H1 (cell line): ENCODE results near the gene KCNJ10. TPM values are rescaled to one million over a fixed set of nuclear protein-coding genes. Genes with fewer than 3 reads are reported as not detected.

Source experiments
- CTCF ChIA-PET: fragments of 300-600 bp; sonication (Branson Sonifier 250); formaldehyde crosslinking; loops from one replicate; lab custom pipeline; 2021; ENCODE audit not compliant: partially characterized antibody; lab: Charles Lee
- POLR2A ChIA-PET: fragments of 300-600 bp; sonication (Branson Sonifier 250); formaldehyde crosslinking; loops from one replicate; lab custom pipeline; 2021; ENCODE audit warnings: inconsistent platforms; ENCODE audit not compliant: partially characterized antibody; lab: Charles Lee
- DNase-seq, 2 experiments: peaks; one replicate each; pipeline versions ENCODE4 v3.0.0 to v3.0.0-alpha.2; 2010 to 2022; ENCODE audit warnings: low spot score in 2 of 2, low read depth in 1 of 2, mixed read lengths in 1 of 2
- FAIRE-seq: peaks from 2 replicates; lab custom pipeline; 2011; peaks lifted over from hg19 to GRCh38; lab: Jason Lieb, UNC
- H2AFZ ChIP-seq: 2 replicates; pipeline ENCODE4 v1.8.1; 2012; ENCODE audit warnings: low read length, inconsistent platforms
- H2AK5ac ChIP-seq: 2 replicates; pipeline ENCODE4 v1.6.1; 2013; ENCODE audit warnings: low read depth, low read length
- H2BK120ac ChIP-seq: replicated peaks from 2 replicates; pipeline ENCODE3; 2013; ENCODE audit warnings: low read depth, low read length, inconsistent platforms
- H2BK12ac ChIP-seq: 2 replicates; pipeline ENCODE4 v1.6.1; 2013; ENCODE audit warnings: low read depth, low read length
- H2BK15ac ChIP-seq: 2 replicates; pipeline ENCODE4 v1.6.1; 2013; ENCODE audit warnings: low read length
- H2BK20ac ChIP-seq: 2 replicates; pipeline ENCODE4 v1.6.1; 2013; ENCODE audit warnings: low read length
- H2BK5ac ChIP-seq: 2 replicates; pipeline ENCODE4 v1.6.1; 2013; ENCODE audit warnings: low read depth, low read length
- H3K14ac ChIP-seq: 2 replicates; pipeline ENCODE4 v1.6.1; 2013; ENCODE audit warnings: inconsistent platforms; ENCODE audit not compliant: insufficient read length
- H3K18ac ChIP-seq: 2 replicates; pipeline ENCODE4 v1.6.1; 2013; ENCODE audit warnings: low read length; ENCODE audit errors: extremely low read depth
- H3K23ac ChIP-seq: 2 replicates; pipeline ENCODE4 v1.6.1; 2013; ENCODE audit warnings: inconsistent platforms; ENCODE audit not compliant: insufficient read length
- H3K23me2 ChIP-seq: 2 replicates; pipeline ENCODE4 v1.6.1; 2013; ENCODE audit warnings: low read depth, low read length
- H3K27ac ChIP-seq: 2 replicates; pipeline ENCODE4 v1.6.1; 2011; ENCODE audit warnings: low read depth, low read length, inconsistent platforms
- H3K27me3 ChIP-seq, 4 experiments: replicated peaks in 1 of 4; 1 replicate in 1 of 4; 2 replicates in 3 of 4; pipeline versions ENCODE4 v1.6.1 to v1.8.1; 2011 to 2013; ENCODE audit warnings: low read length in 3 of 4, mild to moderate bottlenecking in 3 of 4, inconsistent platforms in 2 of 4, mixed read lengths in 2 of 4, moderate library complexity in 1 of 4; ENCODE audit not compliant: control insufficient read depth in 3 of 4, insufficient read depth in 3 of 4; ENCODE audit errors: extremely low read depth in 1 of 4
- H3K36me3 ChIP-seq, 4 experiments: 2 replicates each; pipeline versions ENCODE4 v1.6.1 to v1.8.1; 2011 to 2013; ENCODE audit warnings: mild to moderate bottlenecking in 4 of 4, low read length in 3 of 4, moderate library complexity in 2 of 4, control low read depth in 1 of 4, inconsistent platforms in 1 of 4; ENCODE audit not compliant: insufficient read depth in 4 of 4, control insufficient read depth in 2 of 4
- H3K4ac ChIP-seq: replicated peaks from 2 replicates; pipeline ENCODE3; 2013; ENCODE audit warnings: low read length, low read depth, mixed read lengths, inconsistent platforms; ENCODE audit not compliant: insufficient read length
- H3K4me1 ChIP-seq, 4 experiments: replicated peaks in 1 of 4; 1 replicate in 1 of 4; 2 replicates in 3 of 4; pipeline versions ENCODE4 v1.6.1 to v1.8.1; 2011 to 2013; ENCODE audit warnings: low read length in 3 of 4, inconsistent platforms in 2 of 4, mixed read lengths in 1 of 4; ENCODE audit not compliant: insufficient read depth in 4 of 4, control insufficient read depth in 3 of 4
- H3K4me2 ChIP-seq, 2 experiments: 2 replicates each; pipeline versions ENCODE4 v1.6.1 to v1.8.1; 2011 to 2013; ENCODE audit warnings: low read depth in 2 of 2, low read length in 2 of 2, control low read depth in 1 of 2, inconsistent platforms in 1 of 2, mild to moderate bottlenecking in 1 of 2; ENCODE audit not compliant: insufficient read depth in 1 of 2
- H3K4me3 ChIP-seq, 4 experiments: fragments of 200-600, 300-600 bp in 1 of 4; sonication (generic), shearing (Covaris generic), sonication (Bioruptor Twin) in 1 of 4; 2 replicates each; pipeline versions ENCODE4 v1.5.1 to v1.8.1; 2011 to 2016; ENCODE audit warnings: low read length in 4 of 4, low read depth in 3 of 4, control low read depth in 2 of 4, inconsistent platforms in 2 of 4, mild to moderate bottlenecking in 2 of 4, mixed read lengths in 1 of 4, moderate library complexity in 1 of 4; ENCODE audit not compliant: insufficient read depth in 2 of 4; ENCODE audit errors: extremely low read depth in 1 of 4
- H3K56ac ChIP-seq: replicated peaks from 2 replicates; pipeline ENCODE3; 2013; ENCODE audit warnings: low read depth, mild to moderate bottlenecking, mixed read lengths, low read length, inconsistent platforms; ENCODE audit not compliant: insufficient read length
- H3K79me1 ChIP-seq: 2 replicates; pipeline ENCODE4 v1.6.1; 2013; ENCODE audit warnings: low read depth, low read length, control low read depth
- H3K79me2 ChIP-seq, 2 experiments: 2 replicates each; pipeline versions ENCODE4 v1.6.1 to v1.8.1; 2012 to 2013; ENCODE audit warnings: low read length in 2 of 2, mild to moderate bottlenecking in 2 of 2, inconsistent platforms in 1 of 2; ENCODE audit not compliant: insufficient read depth in 2 of 2, control insufficient read depth in 1 of 2
- H3K9ac ChIP-seq, 4 experiments: replicated peaks in 1 of 4; 1 replicate in 1 of 4; 2 replicates in 3 of 4; pipeline versions ENCODE4 v1.6.1 to v1.8.1; 2011 to 2013; ENCODE audit warnings: low read depth in 3 of 4, low read length in 3 of 4, control low read depth in 2 of 4, mild to moderate bottlenecking in 2 of 4, moderate library complexity in 2 of 4, inconsistent platforms in 1 of 4; ENCODE audit errors: extremely low read depth in 1 of 4
- H3K9me3 ChIP-seq, 2 experiments: 2 replicates each; pipeline versions ENCODE4 v1.6.1 to v1.8.1; 2012 to 2013; ENCODE audit warnings: mild to moderate bottlenecking in 2 of 2, moderate library complexity in 2 of 2, control low read depth in 1 of 2, inconsistent platforms in 1 of 2, low read depth in 1 of 2, low read length in 1 of 2, mixed read lengths in 1 of 2; ENCODE audit not compliant: insufficient read depth in 2 of 2
- H4K20me1 ChIP-seq, 2 experiments: replicated peaks in 1 of 2; 2 replicates each; pipeline versions ENCODE3 to v1.8.1; 2011 to 2013; ENCODE audit warnings: inconsistent platforms in 2 of 2, low read length in 2 of 2, mild to moderate bottlenecking in 1 of 2; ENCODE audit not compliant: insufficient read depth in 2 of 2, control insufficient read depth in 1 of 2
- H4K5ac ChIP-seq: 2 replicates; pipeline ENCODE4 v1.6.1; 2013; ENCODE audit warnings: low read length, low read depth, mixed read lengths, inconsistent platforms; ENCODE audit not compliant: insufficient read length
- H4K8ac ChIP-seq: 2 replicates; pipeline ENCODE4 v1.8.0; 2013; ENCODE audit warnings: mild to moderate bottlenecking, moderate library complexity, low read length, inconsistent platforms; ENCODE audit not compliant: insufficient read depth; ENCODE audit errors: extremely low read depth
- H4K91ac ChIP-seq: replicated peaks from 2 replicates; pipeline ENCODE3; 2013; ENCODE audit warnings: low read length, mixed read lengths, inconsistent platforms; ENCODE audit not compliant: insufficient read length
- POLR2AphosphoS5 ChIP-seq: IDR thresholded peaks from 2 replicates; pipeline ENCODE4 v1.6.1; 2011; ENCODE audit warnings: low read depth, low read length
- polyA plus RNA-seq, 7 experiments: library from polyadenylated mRNA; depleted of rRNA in 3 of 7; stranded (reverse) in 5 of 7; unstranded in 2 of 7; fragments of >200 nt in 5 of 7; fragments of 200-250 nt in 2 of 7; gene quantifications; 1 replicate in 5 of 7; 2 replicates in 1 of 7; 4 replicates in 1 of 7; pipeline versions ENCODE4 v1.2.1 to v1.2.3, GENCODE V29; 2011 to 2013; ENCODE audit warnings: missing spikeins in 2 of 7, mixed read lengths in 2 of 7
- total RNA-seq: library from RNA; stranded (reverse); fragmentation: NEBNext Ultra II Directional; extraction: Animal tissue kit (Norgen Biotek cat#: 25700); gene quantifications from 2 replicates; pipeline ENCODE4 v1.2.1, GENCODE V29; 2021

Gene KCNJ10
- total and polyA plus RNA-seq, 2 of the 8 experiments (the other 6 are each of a cell fraction or from before 2014, with no cell fraction given), result 1.7 to 2.4 TPM

GRCh38 chr1:160028426-160028825 is 41.5 kb downstream of the KCNJ10 start:
- CTCF ChIA-PET, result interaction anchor here (0.6 to 3.6 kb wide), 2 partner anchors 21 to 412 kb away, joined by 3 to 25 read pairs; no protein-coding TSS in a partner anchor

More at GRCh38 chr1:160028426-160028825, 41.5 kb downstream of the KCNJ10 start:
- Histone ChIP-seq H3K27ac (no peak overlapping the region), H2BK12ac (no peak overlapping the region), H3K4me2 (no peak overlapping the region), H3K18ac (no peak overlapping the region), H2BK5ac (no peak overlapping the region), H3K4me1 (peaks cover 0 to 6% (median 2%) of the 10 kb centered on the region in 4 experiments; a peak in 5 of 7 replicates), H3K56ac (no peak overlapping the region), H2BK120ac (no peak overlapping the region), H3K4ac (no peak overlapping the region), H3K9ac (no peak overlapping the region), H4K91ac (no peak overlapping the region), H3K9me3 (no peaks in the 10 kb centered on the region), H3K79me1 (no peaks in the 10 kb centered on the region), H2AFZ (no peak overlapping the region), H4K8ac (no peak overlapping the region), H2BK20ac (no peak overlapping the region), H3K79me2 (peaks cover 4 to 22% of the 10 kb centered on the region in 2 experiments; a peak in 3 of 4 replicates), H3K27me3 (no peaks in the 10 kb centered on the region), H3K4me3 (no peak overlapping the region), H4K5ac (no peak overlapping the region), H2BK15ac (no peak overlapping the region), H4K20me1 (no peaks in the 10 kb centered on the region), H3K23me2 (peaks cover 17% of the 10 kb centered on the region), H3K23ac (no peak overlapping the region), H2AK5ac (no peak overlapping the region), H3K14ac (no peak overlapping the region), H3K36me3 (no peaks in the 10 kb centered on the region; a peak in 1 of 8 replicates)
- FAIRE-seq (no peak), DNase-seq (no peak)
- TF ChIP-seq POLR2AphosphoS5, result no peak
- POLR2A ChIA-PET, result no interaction called here
